GM06990 (cell line): ENCODE results near the gene RPS10.

Source experiments
- DNase-seq: peaks from one replicate; pipeline ENCODE4 v3.0.0-alpha.2; 2011; ENCODE audit not compliant: insufficient read length; ENCODE audit errors: extremely low read depth
- H3K27me3 ChIP-seq: replicated peaks from 2 replicates; pipeline ENCODE4 v1.6.0; 2011; ENCODE audit warnings: low read length; ENCODE audit not compliant: control insufficient read depth, insufficient read depth
- H3K36me3 ChIP-seq: 2 replicates; pipeline ENCODE4 v1.5.1; 2011; ENCODE audit warnings: low read length; ENCODE audit not compliant: control insufficient read depth, insufficient read depth
- H3K4me3 ChIP-seq: replicated peaks from 2 replicates; pipeline ENCODE4 v1.5.1; 2011; ENCODE audit warnings: low read depth, mild to moderate bottlenecking, control low read depth, low read length
- TF ChIP-seq, protein P1 (sequence below): IDR thresholded peaks from 2 replicates; pipeline ENCODE4 v1.5.1; 2011; ENCODE audit warnings: low read length, control low read depth, mild to moderate bottlenecking, inconsistent platforms; ENCODE audit not compliant: insufficient read depth, poor library complexity, severe bottlenecking

The RPS10 gene

GRCh38 chr6:34463299-34463698 is 37.4 kb upstream of the RPS10 start:
- H3K36me3 ChIP-seq, result no peaks in the 10 kb centered on the region
- H3K4me3 ChIP-seq, result no peak overlapping the region
- TF ChIP-seq, protein P1, sequence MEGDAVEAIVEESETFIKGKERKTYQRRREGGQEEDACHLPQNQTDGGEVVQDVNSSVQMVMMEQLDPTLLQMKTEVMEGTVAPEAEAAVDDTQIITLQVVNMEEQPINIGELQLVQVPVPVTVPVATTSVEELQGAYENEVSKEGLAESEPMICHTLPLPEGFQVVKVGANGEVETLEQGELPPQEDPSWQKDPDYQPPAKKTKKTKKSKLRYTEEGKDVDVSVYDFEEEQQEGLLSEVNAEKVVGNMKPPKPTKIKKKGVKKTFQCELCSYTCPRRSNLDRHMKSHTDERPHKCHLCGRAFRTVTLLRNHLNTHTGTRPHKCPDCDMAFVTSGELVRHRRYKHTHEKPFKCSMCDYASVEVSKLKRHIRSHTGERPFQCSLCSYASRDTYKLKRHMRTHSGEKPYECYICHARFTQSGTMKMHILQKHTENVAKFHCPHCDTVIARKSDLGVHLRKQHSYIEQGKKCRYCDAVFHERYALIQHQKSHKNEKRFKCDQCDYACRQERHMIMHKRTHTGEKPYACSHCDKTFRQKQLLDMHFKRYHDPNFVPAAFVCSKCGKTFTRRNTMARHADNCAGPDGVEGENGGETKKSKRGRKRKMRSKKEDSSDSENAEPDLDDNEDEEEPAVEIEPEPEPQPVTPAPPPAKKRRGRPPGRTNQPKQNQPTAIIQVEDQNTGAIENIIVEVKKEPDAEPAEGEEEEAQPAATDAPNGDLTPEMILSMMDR, result no peak
- H3K27me3 ChIP-seq, result no peaks in the 10 kb centered on the region; the same call in 1 of the 2 replicates
- DNase-seq, result no peak

DNA sequence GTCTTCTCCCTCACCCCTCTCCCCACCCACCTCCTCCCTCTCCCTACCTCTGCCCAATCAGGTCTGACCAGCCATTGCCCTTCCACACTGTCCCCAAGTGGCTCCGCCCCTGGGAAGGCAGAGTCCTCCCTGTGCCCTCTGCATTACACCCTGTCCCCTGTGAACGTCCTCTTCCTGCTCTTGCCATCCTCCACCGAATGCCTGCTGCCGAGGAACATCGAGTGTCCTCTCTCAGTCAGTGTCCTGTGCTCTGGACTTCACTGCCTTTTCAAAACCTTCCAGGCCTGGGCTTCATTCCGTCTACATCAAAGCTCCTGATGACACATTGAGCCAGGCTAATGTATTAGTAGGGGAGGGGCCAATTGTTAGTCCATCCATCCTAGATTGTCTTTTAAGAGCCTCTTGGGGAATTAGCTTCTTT is 36.7 kb upstream of the RPS10 start:
- DNase-seq, result no peak
- TF ChIP-seq, protein P1, result no peak
- H3K27me3 ChIP-seq, result no peaks in the 10 kb centered on the region; the same call in 1 of the 2 replicates
- H3K4me3 ChIP-seq, result no peak overlapping the region
- no peaks in the 10 kb centered on the region for H3K36me3 ChIP-seq

- TF ChIP-seq, protein P1, result no peak
- no peaks in the 10 kb centered on the region; the same call in 1 of the 2 replicates for H3K27me3 ChIP-seq
- DNase-seq, result no peak
- H3K36me3 ChIP-seq, result no peaks in the 10 kb centered on the region
- no peak overlapping the region for H3K4me3 ChIP-seq
These were observed 36.1 kb upstream of the RPS10 start for GRCh38 chr6:34462010-34462409.

GRCh38 chr6:34460796-34461507 is 35.1 kb upstream of the RPS10 start:
- H3K36me3 ChIP-seq, result no peaks in the 10 kb centered on the region
- TF ChIP-seq, protein P1, result no peak
- no peak overlapping the region for H3K4me3 ChIP-seq
- no peaks in the 10 kb centered on the region; the same call in 1 of the 2 replicates for H3K27me3 ChIP-seq
- no peak for DNase-seq

DNA sequence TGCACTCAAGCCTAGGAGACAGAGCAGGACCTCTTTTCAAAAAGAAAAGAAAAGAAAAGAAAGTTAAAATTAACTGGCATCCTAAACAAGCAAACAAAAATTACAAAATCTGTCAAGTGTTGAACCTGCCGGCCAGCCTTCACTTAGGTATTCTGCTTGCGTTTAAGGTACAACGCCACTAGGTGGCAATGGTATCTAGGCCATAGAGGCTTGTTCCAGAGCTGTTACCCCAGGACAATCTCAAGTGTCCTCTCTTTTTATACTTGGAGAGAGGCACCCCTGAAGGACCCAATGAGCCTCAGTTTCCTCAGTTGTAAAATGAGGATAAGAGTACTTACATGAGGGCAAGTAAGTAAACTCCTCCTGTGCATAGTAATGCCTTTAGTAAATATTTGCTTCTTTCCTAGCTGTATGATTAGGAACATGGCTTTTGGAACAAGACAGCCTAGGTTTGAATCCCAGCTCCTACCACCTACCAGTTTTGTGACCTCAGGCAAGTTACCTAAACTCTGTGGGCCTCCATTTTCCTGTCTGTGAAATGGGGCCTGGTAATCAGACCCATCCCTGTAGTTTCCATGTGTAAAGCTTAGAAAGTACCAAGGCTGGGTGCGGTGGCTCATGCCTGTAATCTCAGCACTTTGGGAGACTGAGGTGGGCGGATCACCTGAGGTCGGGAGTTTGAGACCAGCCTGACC is 34.2 kb upstream of the RPS10 start:
- Histone ChIP-seq H3K36me3 (no peaks in the 10 kb centered on the region), H3K27me3 (no peaks in the 10 kb centered on the region; the same call in 1 of the 2 replicates), H3K4me3 (no peak overlapping the region)
- no peak for DNase-seq
- TF ChIP-seq, protein P1, result peak; percentile 78
